GM19035 (cell line): ENCODE results near the gene NRG3.

Experiments used
- ATAC-seq: cut with Tn5 transposase; IDR thresholded peaks from one replicate; pipeline ENCODE4 v1.9.1; 2021; ENCODE audit not compliant: unreplicated experiment

Gene NRG3

DNA sequence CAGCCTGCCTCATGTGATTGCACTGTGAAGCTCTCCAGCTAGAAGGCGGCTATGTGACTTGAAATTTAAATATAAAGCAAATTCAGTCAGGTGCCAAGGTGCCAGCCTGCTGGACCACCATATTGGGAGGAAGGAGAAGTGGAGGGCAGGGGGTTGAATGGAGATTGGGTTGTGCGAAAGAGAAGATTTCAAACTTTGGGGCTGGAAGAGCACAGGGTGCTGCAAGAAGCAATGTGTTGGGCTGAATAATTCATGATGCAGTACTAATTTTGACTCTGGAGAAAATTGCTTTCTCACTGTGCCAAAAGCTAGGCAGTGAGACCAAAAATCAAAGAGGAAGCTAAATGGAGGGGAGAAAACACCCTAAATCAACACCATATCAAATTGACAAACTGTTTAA lies 335.3 kb downstream of the NRG3 start:
- ATAC-seq: no peak

DNA sequence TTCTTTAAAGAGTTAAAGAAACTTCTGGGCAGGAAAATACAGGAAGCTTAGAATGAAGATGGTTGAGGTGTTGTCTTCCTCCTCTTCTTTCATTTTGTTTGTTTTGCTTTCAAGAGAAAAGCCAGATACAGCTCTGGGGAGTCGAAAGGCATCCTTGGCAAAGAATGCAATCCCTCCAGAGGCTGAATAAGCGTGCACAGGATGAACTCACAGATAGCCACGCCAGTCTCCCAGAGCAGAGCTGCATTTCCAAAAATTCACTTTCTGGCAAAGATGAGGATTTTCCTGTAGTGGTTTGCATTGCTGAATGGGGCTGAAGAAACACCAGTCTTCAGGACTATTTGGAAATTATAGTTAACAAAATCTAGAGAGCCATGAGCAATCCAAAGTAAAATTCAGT lies 336.4 kb downstream of the NRG3 start:
- no peak for ATAC-seq

- ATAC-seq: no peak
Measured at GRCh38 chr10:82212753-82213152, 337.8 kb downstream of the NRG3 start.

- no peak for ATAC-seq
Measured at GRCh38 chr10:82213784-82214183, 338.8 kb downstream of the NRG3 start.

GRCh38 chr10:82221056-82221455 lies 346.1 kb downstream of the NRG3 start:
- ATAC-seq: no peak

- no peak for ATAC-seq
Measured at GRCh38 chr10:82221601-82222149, 346.7 kb downstream of the NRG3 start.

- ATAC-seq: no peak
Measured at GRCh38 chr10:82228701-82229100, 353.7 kb downstream of the NRG3 start.

GRCh38 chr10:82234173-82234572 lies 359.2 kb downstream of the NRG3 start:
- no peak for ATAC-seq

DNA sequence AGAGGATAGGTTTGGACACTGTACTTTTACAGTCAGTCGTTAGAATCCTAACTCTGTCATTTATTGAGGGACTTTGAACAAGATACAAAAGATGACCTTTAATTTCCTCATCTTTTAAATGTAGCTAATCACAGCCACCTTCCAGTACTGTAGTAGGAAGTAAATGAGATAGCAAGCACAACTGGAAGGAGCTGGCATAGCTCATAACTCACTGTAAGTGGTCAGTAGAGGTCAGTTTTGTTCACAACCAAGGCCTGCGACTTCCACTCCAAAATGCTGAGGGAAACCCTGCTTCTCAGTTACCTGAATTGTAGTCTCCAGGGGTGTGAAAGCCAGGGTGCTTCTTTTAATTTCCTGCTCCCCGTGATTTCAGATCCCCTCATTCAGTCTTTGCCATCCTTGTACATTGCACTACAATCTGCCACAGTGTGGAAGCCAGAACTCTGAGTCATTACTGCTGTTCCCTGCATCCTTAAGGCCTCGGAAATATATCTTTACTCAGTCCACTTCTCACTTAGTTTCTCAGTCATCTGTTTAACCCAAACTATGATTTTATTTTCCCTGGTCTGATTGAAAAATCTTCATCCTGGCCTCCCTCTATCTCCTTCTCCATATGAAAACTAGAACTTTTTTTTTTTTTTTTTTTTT lies 361.2 kb downstream of the NRG3 start:
- no peak for ATAC-seq

GRCh38 chr10:82238291-82238690 lies 363.3 kb downstream of the NRG3 start:
- no peak for ATAC-seq

DNA sequence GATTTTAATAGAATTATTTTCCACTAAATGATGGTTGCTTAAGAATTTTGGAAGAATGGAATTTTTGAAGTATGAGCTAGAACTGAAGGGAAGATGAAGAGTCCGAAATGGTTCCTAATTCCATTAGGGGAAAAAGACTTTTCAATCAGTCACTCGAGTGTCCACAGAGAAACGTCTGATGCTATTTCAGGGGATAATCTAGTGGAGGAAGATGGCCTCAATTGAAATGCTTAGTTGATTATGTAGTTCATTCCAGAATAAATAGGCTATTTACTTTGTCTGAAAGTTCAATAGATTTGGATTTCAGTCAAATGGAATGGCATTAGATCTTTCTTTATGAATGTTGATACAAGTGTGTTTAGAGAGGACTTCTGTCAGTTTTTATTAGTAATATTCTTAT lies 365.4 kb downstream of the NRG3 start:
- ATAC-seq: no peak

- ATAC-seq: no peak
Measured at GRCh38 chr10:82242778-82243177, 367.8 kb downstream of the NRG3 start.

- no peak for ATAC-seq
Measured at GRCh38 chr10:82245157-82245556, 370.2 kb downstream of the NRG3 start.

- no peak for ATAC-seq
Measured at GRCh38 chr10:82245906-82246560, 371.0 kb downstream of the NRG3 start.

DNA sequence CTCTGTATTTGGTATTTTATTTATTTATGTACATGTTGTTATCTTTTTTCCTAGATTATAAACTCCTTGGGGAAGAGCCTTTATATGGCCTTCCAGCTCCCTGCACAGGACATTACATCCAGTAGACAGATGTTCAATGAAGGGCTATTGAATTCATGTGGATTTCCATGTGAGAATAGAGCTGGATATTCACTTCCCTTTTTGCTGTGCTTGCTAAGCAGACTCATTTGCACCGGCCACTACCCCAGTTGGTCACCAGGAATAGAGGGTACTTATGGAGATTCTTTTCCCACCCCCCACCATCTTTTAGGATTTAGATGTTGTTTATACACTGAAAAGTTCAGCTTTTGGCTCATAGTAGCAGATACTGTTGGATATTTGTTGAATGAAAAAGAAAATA lies 374.1 kb downstream of the NRG3 start:
- ATAC-seq: no peak

DNA sequence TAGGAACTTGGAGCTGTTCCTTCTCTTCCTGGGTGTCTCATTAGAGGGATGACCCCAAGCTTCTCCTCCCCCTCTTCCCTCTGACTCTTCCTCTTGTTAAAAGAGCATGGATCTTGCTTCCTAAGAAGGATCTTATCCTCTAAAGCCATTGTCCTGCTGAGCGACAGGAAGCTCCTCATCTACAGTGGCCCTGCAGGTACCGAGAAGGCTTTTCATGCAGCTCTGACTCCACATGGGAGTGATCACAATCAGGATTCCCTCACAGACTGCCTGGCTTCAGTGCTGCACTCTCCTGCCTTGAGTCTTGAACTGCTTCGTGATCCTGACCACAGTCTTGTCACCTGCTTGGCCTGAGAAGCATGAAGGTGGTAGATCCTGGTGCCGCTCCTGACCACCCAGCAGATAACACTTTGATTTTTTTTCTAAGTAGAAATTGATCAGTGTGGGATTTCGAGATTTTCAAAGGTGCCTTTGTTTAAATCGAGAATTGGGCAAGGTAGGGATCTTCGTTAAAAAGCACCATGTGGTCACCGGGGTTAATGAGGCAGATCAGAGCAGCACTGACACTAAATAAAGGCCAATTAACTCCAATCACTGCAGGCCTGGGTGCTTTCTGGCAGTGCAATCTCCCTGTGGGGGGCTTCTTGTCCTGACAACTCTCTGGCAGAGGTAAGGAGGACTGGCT lies 376.4 kb downstream of the NRG3 start:
- no peak for ATAC-seq

- ATAC-seq: no peak
Measured at GRCh38 chr10:82252081-82252480, 377.1 kb downstream of the NRG3 start.

GRCh38 chr10:82254237-82254636 lies 379.2 kb downstream of the NRG3 start:
- no peak for ATAC-seq

DNA sequence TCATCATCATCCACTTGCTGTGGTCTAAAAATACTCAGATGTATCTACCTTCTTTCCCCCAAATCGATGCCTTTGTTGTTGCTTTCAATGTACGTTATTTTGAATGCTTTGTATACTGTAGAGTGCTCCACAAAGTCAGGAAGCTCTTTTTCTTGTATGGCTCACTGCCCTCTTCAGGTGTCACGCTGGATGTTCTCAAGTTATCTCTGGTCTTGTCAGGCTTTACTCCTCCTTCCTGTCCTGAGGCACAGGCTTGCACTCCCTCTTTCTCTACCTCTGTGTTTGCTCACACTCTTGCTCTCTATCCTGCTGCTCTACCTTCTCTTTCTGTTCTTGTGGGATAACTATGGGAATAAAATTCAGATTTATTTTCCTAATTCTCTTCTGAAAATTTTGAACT lies 381.3 kb downstream of the NRG3 start:
- no peak for ATAC-seq

- no peak for ATAC-seq
Measured at GRCh38 chr10:82266438-82266837, 391.4 kb downstream of the NRG3 start.

- ATAC-seq: no peak
Measured at GRCh38 chr10:82267014-82267413, 392.0 kb downstream of the NRG3 start.

GRCh38 chr10:82267465-82267864 lies 392.5 kb downstream of the NRG3 start:
- ATAC-seq: no peak
